ENCODE results near the gene SLC35A4. TPM values are rescaled to one million over a fixed set of nuclear protein-coding genes. Genes with fewer than 3 reads are reported as not detected.
"Not testable (repeated sequence)": the region's sequence is repeated elsewhere in the genome, so short reads cannot be mapped to it uniquely, and the experiment has no call there.

SLC35A4 gene
- total and polyA plus RNA-seq, 4 experiments from 2014 or later, result 49.0 to 115 (median 82.0) TPM

GRCh38 chr5:140594169-140594568, 29.5 kb downstream of the SLC35A4 start:
- Mint-ChIP-seq H3K27me3 (no peaks in the 10 kb centered on the region), H3K4me1 (no peaks in the 10 kb centered on the region), H3K27ac (no peak overlapping the region), H3K9me3 (no peaks in the 10 kb centered on the region), H3K36me3 (no peaks in the 10 kb centered on the region), H3K4me3 (no peak overlapping the region)
- Histone ChIP-seq H3K27me3 (ENCODE audit: insufficient read depth, low read length) (no peaks in the 10 kb centered on the region), H3K4me3 (ENCODE audit: low read length in 2 of 2) (no peak overlapping the region), H3K4me1 (ENCODE audit: insufficient read depth, low read length) (no peaks in the 10 kb centered on the region), H3K9me3 (ENCODE audit: control insufficient read depth in 1 of 2, low read length in 2 of 2) (no peaks in the 10 kb centered on the region), H3K27ac (ENCODE audit: low read depth, low read length) (no peak overlapping the region), H3K36me3 (ENCODE audit: insufficient read depth, low read length) (no peaks in the 10 kb centered on the region)
- no peak for DNase-seq
- intact Hi-C loops (cut with micrococcal nuclease), result no loop called here
- CTCF ChIA-PET (ENCODE audit: partially characterized antibody), result no interaction called here
- POLR2A ChIA-PET (ENCODE audit: partially characterized antibody), result no interaction called here

- Histone ChIP-seq H3K4me1 (ENCODE audit: insufficient read depth, low read length) (no peaks in the 10 kb centered on the region), H3K4me3 (ENCODE audit: low read length in 2 of 2) (no peak overlapping the region), H3K36me3 (ENCODE audit: insufficient read depth, low read length) (no peaks in the 10 kb centered on the region), H3K27ac (ENCODE audit: low read depth, low read length) (no peak overlapping the region), H3K9me3 (ENCODE audit: control insufficient read depth in 1 of 2, low read length in 2 of 2) (no peaks in the 10 kb centered on the region), H3K27me3 (ENCODE audit: insufficient read depth, low read length) (no peaks in the 10 kb centered on the region)
- Mint-ChIP-seq H3K9me3 (no peaks in the 10 kb centered on the region), H3K36me3 (no peaks in the 10 kb centered on the region), H3K4me1 (no peaks in the 10 kb centered on the region), H3K27me3 (peaks cover 0 to 1% of the 10 kb centered on the region in 2 donors), H3K4me3 (peak overlapping the region in 1 of 8 donors; percentile 10), H3K27ac (no peak overlapping the region)
- ChIA-PET CTCF (ENCODE audit: partially characterized antibody) (no interaction called here), POLR2A (ENCODE audit: partially characterized antibody) (no interaction called here)
- DNase-seq, result no peak
- intact Hi-C loops (cut with micrococcal nuclease), result no loop called here
These were observed 31.1 kb downstream of the SLC35A4 start for GRCh38 chr5:140595538-140596300.

- Histone ChIP-seq H3K9me3 (ENCODE audit: control insufficient read depth in 1 of 2, low read length in 2 of 2) (no peaks in the 10 kb centered on the region), H3K27ac (ENCODE audit: low read depth, low read length) (no peak overlapping the region), H3K36me3 (ENCODE audit: insufficient read depth, low read length) (no peaks in the 10 kb centered on the region), H3K4me3 (ENCODE audit: low read length in 2 of 2) (no peak overlapping the region), H3K4me1 (ENCODE audit: insufficient read depth, low read length) (no peaks in the 10 kb centered on the region), H3K27me3 (ENCODE audit: insufficient read depth, low read length) (no peaks in the 10 kb centered on the region)
- Mint-ChIP-seq H3K36me3 (no peaks in the 10 kb centered on the region), H3K4me3 (no peak overlapping the region), H3K4me1 (no peaks in the 10 kb centered on the region), H3K9me3 (no peaks in the 10 kb centered on the region), H3K27me3 (peaks cover 0 to 1% of the 10 kb centered on the region in 2 donors), H3K27ac (no peak overlapping the region)
- ChIA-PET CTCF (ENCODE audit: partially characterized antibody) (no interaction called here), POLR2A (ENCODE audit: partially characterized antibody) (no interaction called here)
- intact Hi-C loops (cut with micrococcal nuclease), result no loop called here
- DNase-seq, result no peak
These were observed 31.7 kb downstream of the SLC35A4 start for GRCh38 chr5:140596321-140596741.

- Histone ChIP-seq H3K9me3 (ENCODE audit: control insufficient read depth in 1 of 2, low read length in 2 of 2) (no peaks in the 10 kb centered on the region), H3K4me1 (ENCODE audit: insufficient read depth, low read length) (no peaks in the 10 kb centered on the region), H3K27me3 (ENCODE audit: insufficient read depth, low read length) (no peaks in the 10 kb centered on the region), H3K27ac (ENCODE audit: low read depth, low read length) (no peak overlapping the region), H3K4me3 (ENCODE audit: low read length in 2 of 2) (no peak overlapping the region), H3K36me3 (ENCODE audit: insufficient read depth, low read length) (no peaks in the 10 kb centered on the region)
- Mint-ChIP-seq H3K9me3 (no peaks in the 10 kb centered on the region), H3K27ac (peak overlapping the region in 1 of 7 donors; percentile 30), H3K4me1 (no peaks in the 10 kb centered on the region), H3K36me3 (no peaks in the 10 kb centered on the region), H3K4me3 (no peak overlapping the region), H3K27me3 (peaks cover 0 to 1% of the 10 kb centered on the region in 2 donors)
- no peak for DNase-seq
- CTCF ChIA-PET (ENCODE audit: partially characterized antibody), result no interaction called here
- intact Hi-C loops (cut with micrococcal nuclease), result no loop called here
- POLR2A ChIA-PET (ENCODE audit: partially characterized antibody), result no interaction called here
These were observed 34.2 kb downstream of the SLC35A4 start for GRCh38 chr5:140598836-140599235.

- no peak overlapping the region for H3K27ac ChIP-seq (ENCODE audit: low read depth, low read length)
- H3K4me3 Mint-ChIP-seq, result no peak overlapping the region
- no peaks in the 10 kb centered on the region for H3K27me3 ChIP-seq (ENCODE audit: insufficient read depth, low read length)
- CTCF ChIA-PET (ENCODE audit: partially characterized antibody), result no interaction called here
- intact Hi-C loops (cut with micrococcal nuclease), result no loop called here
- H3K4me1 Mint-ChIP-seq, result no peaks in the 10 kb centered on the region
- no peak overlapping the region for H3K27ac Mint-ChIP-seq
- no peaks in the 10 kb centered on the region for H3K36me3 ChIP-seq (ENCODE audit: insufficient read depth, low read length)
- no peaks in the 10 kb centered on the region for H3K36me3 Mint-ChIP-seq
- no peak overlapping the region for H3K4me3 ChIP-seq (ENCODE audit: low read length in 2 of 2)
- H3K9me3 Mint-ChIP-seq, result no peaks in the 10 kb centered on the region
- H3K27me3 Mint-ChIP-seq, result peaks cover 0 to 1% of the 10 kb centered on the region in 2 donors
- H3K4me1 ChIP-seq (ENCODE audit: insufficient read depth, low read length), result no peaks in the 10 kb centered on the region
- POLR2A ChIA-PET (ENCODE audit: partially characterized antibody), result no interaction called here
- DNase-seq, result no peak
- no peaks in the 10 kb centered on the region for H3K9me3 ChIP-seq (ENCODE audit: control insufficient read depth in 1 of 2, low read length in 2 of 2)
These were observed 35.5 kb downstream of the SLC35A4 start for GRCh38 chr5:140600096-140600495.

- Mint-ChIP-seq H3K27me3 (peaks cover 0 to 1% of the 10 kb centered on the region in 2 donors), H3K27ac (no peak overlapping the region), H3K36me3 (no peaks in the 10 kb centered on the region), H3K9me3 (no peaks in the 10 kb centered on the region), H3K4me1 (no peaks in the 10 kb centered on the region), H3K4me3 (no peak overlapping the region)
- no peak for DNase-seq
- Histone ChIP-seq H3K27me3 (ENCODE audit: insufficient read depth, low read length) (no peaks in the 10 kb centered on the region), H3K27ac (ENCODE audit: low read depth, low read length) (no peak overlapping the region), H3K36me3 (ENCODE audit: insufficient read depth, low read length) (no peaks in the 10 kb centered on the region), H3K4me1 (ENCODE audit: insufficient read depth, low read length) (no peaks in the 10 kb centered on the region), H3K4me3 (ENCODE audit: low read length in 2 of 2) (no peak overlapping the region), H3K9me3 (ENCODE audit: control insufficient read depth in 1 of 2, low read length in 2 of 2) (no peaks in the 10 kb centered on the region)
- CTCF ChIA-PET (ENCODE audit: partially characterized antibody), result no interaction called here
- intact Hi-C loops (cut with micrococcal nuclease), result no loop called here
- POLR2A ChIA-PET (ENCODE audit: partially characterized antibody), result no interaction called here
These were observed 37.5 kb downstream of the SLC35A4 start for GRCh38 chr5:140602147-140602546.

- POLR2A ChIA-PET (ENCODE audit: partially characterized antibody); H3K9me3 ChIP-seq (ENCODE audit: control insufficient read depth in 1 of 2, low read length in 2 of 2); H3K4me3 Mint-ChIP-seq; H3K27ac Mint-ChIP-seq; H3K4me1 ChIP-seq (ENCODE audit: insufficient read depth, low read length); CTCF ChIA-PET (ENCODE audit: partially characterized antibody); intact Hi-C loops (cut with micrococcal nuclease); H3K27me3 ChIP-seq (ENCODE audit: insufficient read depth, low read length); H3K27ac ChIP-seq (ENCODE audit: low read depth, low read length); DNase-seq; H3K4me3 ChIP-seq (ENCODE audit: low read length in 2 of 2); H3K27me3 Mint-ChIP-seq; H3K36me3 Mint-ChIP-seq; H3K4me1 Mint-ChIP-seq; H3K9me3 Mint-ChIP-seq; H3K36me3 ChIP-seq (ENCODE audit: insufficient read depth, low read length): not testable (repeated sequence)
These were observed 38.7 kb downstream of the SLC35A4 start for GRCh38 chr5:140603446-140603698.

- Histone ChIP-seq H3K4me1 (ENCODE audit: insufficient read depth, low read length) (no peaks in the 10 kb centered on the region), H3K27ac (ENCODE audit: low read depth, low read length) (no peak overlapping the region), H3K27me3 (ENCODE audit: insufficient read depth, low read length) (no peaks in the 10 kb centered on the region), H3K9me3 (ENCODE audit: control insufficient read depth in 1 of 2, low read length in 2 of 2) (no peaks in the 10 kb centered on the region), H3K4me3 (ENCODE audit: low read length in 2 of 2) (no peak overlapping the region), H3K36me3 (ENCODE audit: insufficient read depth, low read length) (no peaks in the 10 kb centered on the region)
- POLR2A ChIA-PET (ENCODE audit: partially characterized antibody), result no interaction called here
- no peak for DNase-seq
- Mint-ChIP-seq H3K9me3 (no peaks in the 10 kb centered on the region), H3K36me3 (no peaks in the 10 kb centered on the region), H3K4me3 (no peak overlapping the region), H3K27me3 (peaks cover under 1 to 2% of the 10 kb centered on the region in 2 donors), H3K4me1 (no peaks in the 10 kb centered on the region), H3K27ac (no peak overlapping the region)
- intact Hi-C loops (cut with micrococcal nuclease), result no loop called here
- CTCF ChIA-PET (ENCODE audit: partially characterized antibody), result no interaction called here
These were observed 39.1 kb downstream of the SLC35A4 start for GRCh38 chr5:140603734-140604133.
